Neural crest cell (in vitro differentiated cells): ENCODE measurements around the gene SLC15A4. TPM values are rescaled to one million over a fixed set of nuclear protein-coding genes. Genes with fewer than 3 reads are reported as not detected.
"Not testable (repeated sequence)": the region's sequence is repeated elsewhere in the genome, so short reads cannot be mapped to it uniquely, and the experiment has no call there.

Source experiments
- DNase-seq: peaks from one replicate; pipeline ENCODE4 v3.0.0; 2021; ENCODE audit warnings: low read depth, mixed read lengths, low spot score
- H3K27ac Mint-ChIP-seq: one replicate; pipeline ENCODE4 v1.8.0; 2021; ENCODE audit warnings: mild to moderate bottlenecking, mixed read lengths; ENCODE audit not compliant: unreplicated experiment
- H3K27me3 Mint-ChIP-seq: 2 replicates; pipeline ENCODE4 v1.8.0; 2021; ENCODE audit warnings: low read depth, mild to moderate bottlenecking, mixed read lengths
- H3K36me3 Mint-ChIP-seq: 2 replicates; pipeline ENCODE4 v1.8.0; 2021; ENCODE audit warnings: low read depth, mild to moderate bottlenecking, mixed read lengths
- H3K4me1 Mint-ChIP-seq: 2 replicates; pipeline ENCODE4 v1.8.0; 2021; ENCODE audit warnings: mixed read lengths
- H3K4me3 Mint-ChIP-seq: one replicate; pipeline ENCODE4 v1.8.0; 2021; ENCODE audit warnings: mild to moderate bottlenecking, mixed read lengths
- H3K9me3 Mint-ChIP-seq: 2 replicates; pipeline ENCODE4 v1.8.0; 2021; ENCODE audit warnings: mixed read lengths
- total RNA-seq: library from RNA; stranded (reverse); gene quantifications from 2 replicates; pipeline ENCODE4 v1.2.1, GENCODE V29; 2021
- TF ChIP-seq, protein P1 (sequence below): fragments of 200-600 bp; sonication (generic); conservative IDR thresholded peaks from 2 replicates; pipeline ENCODE4 v1.5.0; 2021; ENCODE audit warnings: antibody characterized with exemption, mild to moderate bottlenecking

The SLC15A4 gene
- total RNA-seq, 1 donor from 2014 or later: 19.4 TPM

DNA sequence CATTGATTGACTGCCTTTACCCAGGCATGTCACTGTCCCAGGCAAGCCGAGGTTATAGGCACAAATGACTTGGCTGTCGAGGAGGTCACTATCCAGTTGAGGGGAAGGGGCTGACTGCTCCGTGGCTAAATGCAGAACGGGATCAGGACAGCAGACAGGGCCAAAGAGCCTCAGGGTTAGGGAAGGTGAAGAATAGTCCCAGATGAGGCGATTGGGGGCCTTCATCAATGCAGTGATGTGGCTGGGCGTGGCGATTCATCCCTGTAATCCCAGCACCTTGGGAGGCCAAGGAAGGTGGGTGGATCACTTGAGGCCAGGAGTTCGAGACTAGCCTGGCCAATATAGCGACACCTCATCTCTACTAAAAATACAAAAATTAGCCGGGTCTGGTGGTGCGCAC, 18.8 kb upstream of the SLC15A4 start:
- Mint-ChIP-seq H3K27ac (no peak overlapping the region), H3K4me3 (no peak overlapping the region), H3K27me3 (no peaks in the 10 kb centered on the region), H3K36me3 (no peaks in the 10 kb centered on the region), H3K4me1 (no peaks in the 10 kb centered on the region), H3K9me3 (no peaks in the 10 kb centered on the region)
- TF ChIP-seq, protein P1, sequence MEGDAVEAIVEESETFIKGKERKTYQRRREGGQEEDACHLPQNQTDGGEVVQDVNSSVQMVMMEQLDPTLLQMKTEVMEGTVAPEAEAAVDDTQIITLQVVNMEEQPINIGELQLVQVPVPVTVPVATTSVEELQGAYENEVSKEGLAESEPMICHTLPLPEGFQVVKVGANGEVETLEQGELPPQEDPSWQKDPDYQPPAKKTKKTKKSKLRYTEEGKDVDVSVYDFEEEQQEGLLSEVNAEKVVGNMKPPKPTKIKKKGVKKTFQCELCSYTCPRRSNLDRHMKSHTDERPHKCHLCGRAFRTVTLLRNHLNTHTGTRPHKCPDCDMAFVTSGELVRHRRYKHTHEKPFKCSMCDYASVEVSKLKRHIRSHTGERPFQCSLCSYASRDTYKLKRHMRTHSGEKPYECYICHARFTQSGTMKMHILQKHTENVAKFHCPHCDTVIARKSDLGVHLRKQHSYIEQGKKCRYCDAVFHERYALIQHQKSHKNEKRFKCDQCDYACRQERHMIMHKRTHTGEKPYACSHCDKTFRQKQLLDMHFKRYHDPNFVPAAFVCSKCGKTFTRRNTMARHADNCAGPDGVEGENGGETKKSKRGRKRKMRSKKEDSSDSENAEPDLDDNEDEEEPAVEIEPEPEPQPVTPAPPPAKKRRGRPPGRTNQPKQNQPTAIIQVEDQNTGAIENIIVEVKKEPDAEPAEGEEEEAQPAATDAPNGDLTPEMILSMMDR: no peak
- no peak for DNase-seq

DNA sequence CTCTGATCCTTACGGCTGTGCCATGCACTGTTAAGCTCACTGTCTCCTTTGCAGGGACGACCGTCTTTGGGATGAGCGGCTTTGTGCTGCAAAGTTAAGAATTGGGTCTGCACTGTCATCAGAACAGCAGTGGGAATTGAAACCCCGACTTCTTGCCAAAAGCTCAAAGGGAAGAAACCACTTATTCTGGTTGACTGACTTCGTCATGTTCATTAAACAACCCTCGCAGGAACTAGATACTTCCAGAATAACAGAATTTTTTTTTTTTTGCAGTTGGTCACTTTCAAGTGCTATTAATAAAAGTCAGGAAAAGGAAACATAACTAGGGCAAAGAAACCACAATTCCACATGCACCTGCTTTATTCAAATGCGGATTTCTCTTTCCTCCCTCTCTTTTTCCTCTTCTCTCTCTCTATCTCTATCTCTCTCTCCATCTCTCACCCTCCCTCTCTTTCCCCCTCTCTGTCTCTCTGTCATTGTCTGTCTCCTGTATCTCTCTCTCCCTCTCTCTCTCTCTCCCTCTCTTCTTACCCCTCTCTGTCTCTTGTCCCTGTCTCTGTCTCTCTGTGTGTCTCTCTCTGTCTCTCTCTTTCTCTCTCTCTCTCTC, 17.2 kb upstream of the SLC15A4 start:
- Mint-ChIP-seq H3K9me3 (no peaks in the 10 kb centered on the region), H3K4me1 (no peaks in the 10 kb centered on the region), H3K27me3 (no peaks in the 10 kb centered on the region), H3K27ac (no peak overlapping the region), H3K36me3 (no peaks in the 10 kb centered on the region), H3K4me3 (no peak overlapping the region)
- TF ChIP-seq, protein P1: no peak
- DNase-seq: no peak

DNA sequence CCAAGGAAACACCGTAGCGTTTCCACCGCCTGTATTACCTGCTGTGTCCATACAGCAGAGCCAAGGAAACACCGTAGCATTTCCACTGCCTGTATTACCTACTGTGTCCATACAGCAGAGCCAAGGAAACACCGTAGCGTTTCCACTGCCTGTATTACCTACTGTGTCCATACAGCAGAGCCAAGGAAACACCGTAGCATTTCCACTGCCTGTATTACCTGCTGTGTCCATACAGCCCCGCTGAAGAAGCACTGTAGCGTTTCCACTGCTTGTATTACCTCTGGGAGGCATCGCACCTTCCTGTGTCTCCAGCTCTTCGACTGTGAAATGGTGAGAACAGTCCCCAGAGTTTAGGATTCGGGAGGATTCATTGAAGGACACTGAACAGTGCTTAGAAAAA, 16.1 kb upstream of the SLC15A4 start:
- H3K4me3 Mint-ChIP-seq, H3K4me1 Mint-ChIP-seq, H3K36me3 Mint-ChIP-seq, H3K9me3 Mint-ChIP-seq, H3K27me3 Mint-ChIP-seq, H3K27ac Mint-ChIP-seq, DNase-seq: not testable (repeated sequence)

DNA sequence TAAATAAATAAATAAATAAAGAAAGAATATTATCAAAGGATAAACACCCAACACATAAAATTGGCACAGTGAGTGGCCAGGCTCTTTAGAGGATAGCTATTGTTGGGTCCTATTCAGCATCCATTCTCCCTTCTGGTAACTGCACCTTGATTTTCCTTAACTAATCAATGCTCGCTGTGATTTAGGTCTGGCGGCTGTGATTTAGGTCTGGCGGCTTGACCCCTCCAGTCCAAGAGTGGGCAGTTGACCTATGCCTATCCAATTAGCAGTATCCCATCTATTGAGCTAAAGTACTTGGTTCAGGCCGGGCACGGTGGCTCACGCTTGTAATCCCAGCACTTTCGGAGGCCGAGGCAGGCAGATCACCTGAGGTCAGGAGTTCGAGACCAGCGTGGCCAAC, 9.7 kb upstream of the SLC15A4 start:
- H3K4me3 Mint-ChIP-seq: no peak overlapping the region
- TF ChIP-seq, protein P1: no peak
- H3K9me3 Mint-ChIP-seq: no peaks in the 10 kb centered on the region
- no peak overlapping the region for H3K27ac Mint-ChIP-seq
- no peaks in the 10 kb centered on the region for H3K27me3 Mint-ChIP-seq
- no peaks in the 10 kb centered on the region for H3K36me3 Mint-ChIP-seq
- DNase-seq: no peak
- H3K4me1 Mint-ChIP-seq: no peaks in the 10 kb centered on the region

DNA sequence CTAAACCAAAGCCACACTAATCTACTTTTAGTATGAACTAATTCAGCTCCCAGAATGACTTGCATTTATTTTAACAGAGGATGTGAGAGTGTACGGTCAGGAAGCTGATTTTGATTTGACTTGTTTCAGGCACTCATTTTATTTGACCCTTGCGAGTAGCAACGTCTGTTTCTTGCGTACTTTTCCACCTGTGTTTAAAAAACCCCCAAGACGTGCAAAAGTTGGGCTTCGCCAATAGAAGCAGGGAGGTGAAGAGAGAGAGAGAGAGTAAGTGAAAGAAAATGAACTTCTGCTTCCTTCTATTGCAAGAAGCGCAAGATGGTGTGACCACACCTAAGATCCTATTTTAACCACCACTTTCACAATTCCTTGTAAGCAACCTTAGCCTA, 6.7 kb upstream of the SLC15A4 start:
- TF ChIP-seq, protein P1: no peak
- peaks cover 7% of the 10 kb centered on the region for H3K4me1 Mint-ChIP-seq
- H3K36me3 Mint-ChIP-seq: no peaks in the 10 kb centered on the region
- H3K27ac Mint-ChIP-seq: no peak overlapping the region
- DNase-seq: no peak
- no peaks in the 10 kb centered on the region for H3K9me3 Mint-ChIP-seq
- no peaks in the 10 kb centered on the region for H3K27me3 Mint-ChIP-seq
- H3K4me3 Mint-ChIP-seq: no peak overlapping the region

DNA sequence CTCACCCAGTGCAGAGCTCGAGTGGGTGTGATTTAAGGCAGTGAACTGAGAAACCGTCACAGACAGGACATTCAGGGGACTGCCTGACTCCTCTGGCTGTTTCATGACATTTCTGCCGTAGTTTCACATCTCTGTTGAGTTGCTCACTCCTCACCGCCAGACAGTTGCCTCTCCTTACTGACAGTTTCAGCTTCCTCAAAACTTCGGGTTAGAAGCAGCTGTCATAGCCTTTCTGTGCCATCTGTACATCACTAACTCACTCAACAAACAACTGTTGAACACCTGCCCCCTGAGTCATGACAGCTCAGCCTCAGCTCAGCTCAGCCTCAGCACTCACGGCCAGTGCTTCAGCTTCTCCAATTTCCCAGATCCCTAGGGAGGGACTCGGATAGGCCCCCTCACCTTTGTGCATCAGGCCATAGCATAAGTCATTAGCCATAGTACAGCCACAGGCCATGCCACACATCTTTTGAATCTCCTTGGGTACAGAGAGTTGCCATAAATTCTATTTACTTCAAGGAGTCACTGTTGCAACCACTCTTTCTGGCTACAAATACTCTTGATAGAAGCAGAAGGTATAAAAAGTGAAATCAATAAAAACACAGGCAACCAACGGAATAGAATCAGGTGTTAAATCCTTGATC, 6.2 kb upstream of the SLC15A4 start:
- no peak for DNase-seq
- TF ChIP-seq, protein P1: no peak
- Mint-ChIP-seq H3K9me3 (no peaks in the 10 kb centered on the region), H3K4me3 (peak overlapping the region; percentile 35), H3K27ac (no peak overlapping the region), H3K4me1 (peaks cover 8% of the 10 kb centered on the region), H3K36me3 (no peaks in the 10 kb centered on the region), H3K27me3 (no peaks in the 10 kb centered on the region)
